Embryonic facial prominence (tissue), 1 donor: ENCODE data around the gene ZC3H18.
A peak's percentile ranks its signal among the peaks of the same experiment; 100 is the strongest.

Source experiments
- DNase-seq: peaks from one replicate; pipeline ENCODE4 v3.0.0-alpha.2; 2016; ENCODE audit errors: extremely low spot score

The ZC3H18 gene

GRCh38 chr16:88569985-88570690, at the start of gene ZC3H18:
ZC3H18 (plus strand) TSS chr16:88570403; CDS start chr16:88577124, 6,721 bp downstream.
- DNase-seq, result peak; percentile 92

DNA sequence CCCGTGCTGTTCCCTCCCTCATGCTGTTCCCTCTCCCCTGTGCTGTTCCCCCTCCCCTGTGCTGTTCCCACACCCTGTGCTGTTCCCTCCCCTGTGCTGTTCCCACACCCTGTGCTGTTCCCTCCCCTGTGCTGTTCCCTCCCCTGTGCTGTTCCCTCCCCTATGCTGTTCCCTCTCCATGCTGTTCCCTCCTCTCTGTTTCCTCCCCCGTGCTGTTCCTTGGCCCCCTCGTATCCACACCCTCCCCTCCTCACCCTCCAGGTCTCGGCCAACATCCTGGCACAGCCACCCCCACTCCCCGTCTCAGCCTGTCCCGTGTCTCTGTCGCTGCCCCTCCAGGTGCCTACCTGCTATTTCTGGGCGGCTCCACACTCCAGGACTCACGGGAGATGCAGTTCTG, 48.5 kb upstream of the ZC3H18 start:
- no peak for DNase-seq

- DNase-seq, result no peak
These were observed 47.8 kb upstream of the ZC3H18 start for GRCh38 chr16:88522276-88522949.

DNA sequence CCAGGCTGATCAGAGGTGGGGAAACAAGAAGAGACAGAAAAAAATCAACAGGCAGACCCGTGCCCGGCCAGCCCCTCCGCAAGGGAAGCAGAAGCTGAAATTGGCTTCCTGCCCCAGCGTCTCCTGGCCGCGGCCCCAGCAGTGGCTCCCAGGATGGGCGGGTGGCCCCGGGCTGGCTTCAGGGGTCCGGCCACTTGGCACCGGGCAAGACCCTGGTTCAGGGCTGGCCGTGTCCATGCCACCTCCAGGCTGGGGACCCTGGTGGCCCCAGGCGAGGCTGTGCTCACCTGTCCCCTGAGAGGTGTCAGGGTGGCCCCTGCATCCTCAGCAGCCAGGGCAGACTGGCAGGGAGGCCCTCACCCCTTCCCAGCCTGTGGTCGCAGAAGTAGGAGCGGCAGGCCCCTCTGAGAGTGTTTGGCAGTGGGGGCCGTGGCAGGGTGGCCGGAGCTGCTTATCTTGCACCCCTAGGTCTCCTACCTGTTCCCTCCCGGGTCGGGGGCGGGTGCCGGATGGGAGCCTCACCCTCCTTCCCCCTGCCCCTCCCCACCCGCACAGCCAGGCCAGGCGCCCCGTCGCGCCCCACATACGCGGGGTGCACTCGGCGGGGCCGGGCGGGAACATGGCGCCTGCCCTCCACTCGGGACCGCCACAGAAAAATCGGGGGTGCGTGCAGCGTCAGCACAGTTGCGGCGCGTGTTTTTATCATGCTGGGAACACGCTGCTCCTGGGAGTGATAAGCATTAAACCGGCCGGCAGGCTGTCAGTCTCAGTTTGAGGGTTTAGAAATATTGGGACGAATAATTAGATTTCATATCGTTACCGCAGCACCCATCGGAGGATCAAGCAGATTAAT, 46.7 kb upstream of the ZC3H18 start:
- DNase-seq, result no peak

DNA sequence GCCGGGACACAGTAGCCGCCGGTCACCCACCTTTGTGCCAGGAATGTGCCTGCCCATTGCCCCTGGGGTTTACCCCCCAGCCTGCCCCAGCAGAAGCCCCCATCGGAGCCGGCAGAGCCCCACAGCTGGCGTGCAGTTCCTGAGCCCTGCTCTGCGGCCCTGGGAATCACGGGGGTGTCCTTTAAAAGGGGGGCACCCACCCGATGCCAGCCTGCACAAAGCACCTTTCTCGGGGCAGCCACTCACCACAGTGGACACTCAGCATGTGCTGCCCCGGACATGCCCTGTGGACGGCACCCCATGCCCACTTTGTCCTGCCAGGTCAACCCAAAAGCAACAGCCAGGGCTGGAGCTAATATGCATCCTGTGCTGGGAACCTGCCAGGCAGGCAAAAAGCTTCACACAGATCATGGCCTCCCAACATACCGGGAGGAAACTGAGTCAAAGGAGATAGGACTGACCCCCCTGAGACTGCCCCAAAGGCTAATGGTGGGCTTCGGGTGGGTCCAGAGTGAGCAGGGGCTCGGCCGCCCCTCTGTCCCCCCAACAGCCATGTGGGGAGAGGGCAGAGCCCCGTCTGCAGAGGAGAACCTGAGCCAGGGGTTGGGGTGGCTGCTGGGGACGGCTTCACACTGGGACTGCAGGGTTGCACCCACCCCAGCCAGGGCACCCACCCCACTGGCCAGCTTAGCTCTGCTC, 45.8 kb upstream of the ZC3H18 start:
- DNase-seq, result no peak

- DNase-seq, result no peak
These were observed 45.1 kb upstream of the ZC3H18 start for GRCh38 chr16:88524973-88525662.

DNA sequence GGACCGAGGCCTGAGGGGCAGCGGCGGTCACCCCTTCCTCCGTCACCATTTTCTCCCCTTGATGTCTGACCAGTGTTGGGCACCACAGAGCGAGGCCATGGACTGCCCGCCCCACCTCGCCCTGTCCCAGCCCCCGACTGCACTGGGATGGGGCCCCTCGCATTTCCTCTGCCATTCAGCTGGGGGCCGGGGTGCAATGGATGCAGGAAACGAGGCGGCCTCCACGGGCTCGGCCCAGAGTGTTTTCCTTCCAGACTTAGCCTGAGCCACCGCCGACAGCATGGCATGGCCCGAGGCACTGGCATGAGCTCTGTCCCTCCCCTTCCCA, 44.6 kb upstream of the ZC3H18 start:
- no peak for DNase-seq

DNA sequence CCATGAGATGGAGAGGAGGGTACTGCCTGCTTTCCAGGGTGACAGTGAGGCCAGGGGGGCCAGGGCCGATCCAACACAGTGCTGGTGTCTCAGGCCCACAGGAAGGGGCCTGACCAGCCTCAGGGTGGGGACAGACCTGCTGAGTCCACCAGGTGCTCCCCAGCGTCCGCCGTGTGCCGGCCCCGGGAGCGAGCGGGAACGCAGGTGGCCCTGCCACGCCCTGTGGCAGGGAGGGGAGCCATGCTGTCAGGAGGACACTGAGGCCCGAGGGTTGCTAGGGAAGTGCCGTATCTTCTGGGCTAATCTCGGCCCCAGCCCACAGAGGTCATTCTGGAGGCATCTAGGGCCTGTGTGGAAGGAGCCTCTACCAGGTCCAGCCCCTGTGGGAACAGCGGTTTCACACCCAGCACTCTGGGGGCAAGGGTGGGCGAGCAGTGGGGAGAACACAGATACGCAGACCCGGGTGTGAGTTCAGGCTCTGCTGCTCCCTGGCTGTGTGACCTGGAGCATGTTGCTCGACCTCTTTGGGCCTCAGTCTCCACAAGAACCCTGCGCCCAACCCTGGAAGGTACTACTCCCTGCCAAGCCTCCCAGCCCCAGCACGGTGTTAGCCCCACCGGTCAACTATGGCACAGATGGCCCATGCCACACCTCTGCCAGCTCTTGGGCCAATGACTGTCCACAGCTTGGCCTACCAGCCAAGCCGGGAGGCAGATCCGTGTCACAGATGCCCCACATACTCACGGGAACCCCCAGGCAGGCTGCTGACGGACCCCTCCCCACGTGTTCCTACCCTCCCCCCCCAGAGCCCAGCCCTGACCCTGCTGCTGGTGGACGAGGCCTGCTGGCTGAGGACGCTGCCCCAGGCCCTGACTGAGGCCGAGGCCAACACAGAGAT, 43.9 kb upstream of the ZC3H18 start:
- no peak for DNase-seq

DNA sequence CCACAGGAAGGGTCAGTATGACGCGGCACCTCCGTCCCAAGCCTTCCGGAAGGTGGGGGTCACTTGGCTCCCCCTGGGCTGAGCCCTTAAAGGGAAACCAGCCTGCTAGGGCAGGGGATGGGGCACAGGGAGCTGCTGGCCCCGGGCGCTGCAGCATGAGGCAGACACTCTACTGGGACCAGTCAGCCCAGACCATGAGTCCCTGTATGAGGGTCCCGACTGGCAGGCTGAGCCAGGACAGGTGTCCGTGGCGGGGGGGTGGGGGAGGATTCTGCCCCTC, 43.4 kb upstream of the ZC3H18 start:
- DNase-seq, result no peak

DNA sequence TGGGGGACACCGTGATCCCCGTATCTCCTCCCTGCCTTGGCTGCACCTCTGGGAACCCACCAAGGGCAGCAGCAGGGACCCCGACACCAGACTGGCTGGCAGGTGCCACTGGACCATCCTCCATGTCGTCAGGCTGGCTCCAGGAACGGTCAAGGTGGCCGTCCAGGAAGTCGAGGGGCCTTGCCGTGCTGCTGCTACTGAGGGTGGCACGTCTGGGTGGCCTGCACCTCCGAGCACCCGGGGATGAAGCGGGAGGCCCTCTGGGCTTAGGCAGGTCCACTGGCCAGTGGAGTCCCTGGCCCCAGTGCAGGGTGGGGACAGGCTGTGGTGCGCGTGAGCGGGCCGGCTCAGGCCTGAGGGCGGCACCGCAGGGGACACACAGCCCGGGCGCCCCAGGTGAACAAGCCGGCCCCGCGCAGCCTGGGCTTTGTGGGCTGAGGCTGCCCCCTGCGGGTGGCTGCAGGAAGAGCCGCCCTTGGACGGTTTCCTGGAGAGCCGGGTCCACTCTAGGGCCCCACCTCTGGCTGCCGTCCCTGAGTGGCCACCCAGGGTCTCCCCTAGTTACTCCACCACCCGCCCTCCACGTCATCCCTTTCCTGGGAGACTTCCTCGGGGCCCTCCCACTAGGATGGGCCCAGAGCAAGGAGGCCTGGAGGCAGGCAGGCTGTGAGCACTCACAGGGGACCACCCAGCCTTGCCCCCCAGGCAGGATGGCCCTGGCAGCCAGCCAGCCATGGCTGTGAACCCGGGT, 42.8 kb upstream of the ZC3H18 start:
- DNase-seq, result no peak

DNA sequence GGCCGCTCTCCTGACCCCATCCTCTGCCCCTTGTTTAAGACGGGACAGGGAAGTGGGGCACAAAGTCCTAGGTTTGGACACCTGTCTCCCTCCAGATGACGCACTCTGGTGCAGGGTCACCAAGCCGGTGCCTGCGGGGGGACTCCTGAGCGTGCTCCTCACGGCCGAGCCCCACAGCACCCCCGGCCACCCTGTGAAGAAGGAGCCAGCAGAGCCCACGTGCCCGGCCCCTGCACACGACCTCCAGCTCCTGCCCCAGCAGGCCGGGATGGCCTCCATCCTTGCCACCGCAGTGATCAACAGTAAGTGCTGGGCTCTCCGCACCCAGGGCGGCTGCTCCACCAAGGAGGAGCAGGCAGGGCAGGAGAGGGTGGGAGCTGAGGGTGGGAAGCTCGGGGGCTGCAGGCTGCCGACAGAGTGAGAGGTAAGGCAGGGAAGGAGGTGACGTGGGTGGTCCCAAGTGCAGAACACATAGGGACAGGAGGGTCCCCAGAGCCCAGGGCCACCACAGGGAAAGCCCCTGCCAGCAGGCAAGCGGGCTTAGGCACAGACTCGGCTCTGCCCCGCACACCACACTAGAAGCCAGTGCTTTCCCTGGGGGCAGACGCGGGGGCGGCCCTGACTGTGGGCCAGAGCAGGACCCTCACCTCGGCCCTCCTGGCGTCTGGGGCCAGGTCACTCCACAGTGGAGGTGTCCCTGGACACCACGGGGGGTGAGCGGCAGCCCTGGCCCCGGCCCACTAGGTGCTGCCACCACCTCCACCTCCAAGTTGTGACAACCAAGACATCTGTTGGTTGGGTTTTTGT, 42.1 kb upstream of the ZC3H18 start:
- no peak for DNase-seq

- no peak for DNase-seq
These were observed 41.3 kb upstream of the ZC3H18 start for GRCh38 chr16:88528902-88529318.

DNA sequence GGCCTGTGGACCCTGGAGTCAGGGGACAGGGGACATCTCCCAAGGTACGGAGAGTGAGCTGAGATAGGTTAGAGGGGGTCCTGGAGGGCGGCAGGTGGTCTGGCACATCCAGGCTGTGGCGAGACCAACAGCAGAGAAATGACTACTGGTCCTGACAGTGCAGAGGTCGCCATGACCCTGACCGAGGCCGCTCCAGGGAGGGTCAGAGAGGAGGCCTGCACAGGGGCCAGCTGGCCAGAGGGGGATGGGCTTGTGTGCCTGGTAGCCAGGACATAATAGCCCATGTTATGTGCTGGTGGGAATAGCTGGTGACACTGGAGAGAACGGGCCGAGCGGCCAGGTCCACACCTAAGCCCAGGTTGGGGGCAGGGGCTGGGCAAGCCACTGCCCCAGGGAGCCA, 40.6 kb upstream of the ZC3H18 start:
- no peak for DNase-seq

GRCh38 chr16:88530051-88530857, 39.9 kb upstream of the ZC3H18 start:
- DNase-seq, result no peak

DNA sequence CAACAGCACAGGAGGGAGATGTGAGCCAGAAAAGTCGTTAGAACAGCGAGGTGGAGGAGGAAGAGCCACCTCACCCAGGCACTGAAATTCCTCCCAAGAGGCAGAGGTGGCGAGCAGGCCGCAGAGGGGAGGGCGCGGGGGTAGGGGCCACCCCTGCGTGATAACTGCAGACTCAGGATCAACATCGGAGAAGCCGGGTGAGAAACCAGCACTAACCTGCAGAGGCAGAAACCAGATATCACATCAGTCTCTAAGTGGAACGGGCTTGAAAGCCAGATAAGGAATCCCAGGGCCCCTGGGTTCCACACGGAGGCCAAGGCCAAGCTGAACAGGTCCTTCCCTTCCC, 39.4 kb upstream of the ZC3H18 start:
- DNase-seq, result no peak

DNA sequence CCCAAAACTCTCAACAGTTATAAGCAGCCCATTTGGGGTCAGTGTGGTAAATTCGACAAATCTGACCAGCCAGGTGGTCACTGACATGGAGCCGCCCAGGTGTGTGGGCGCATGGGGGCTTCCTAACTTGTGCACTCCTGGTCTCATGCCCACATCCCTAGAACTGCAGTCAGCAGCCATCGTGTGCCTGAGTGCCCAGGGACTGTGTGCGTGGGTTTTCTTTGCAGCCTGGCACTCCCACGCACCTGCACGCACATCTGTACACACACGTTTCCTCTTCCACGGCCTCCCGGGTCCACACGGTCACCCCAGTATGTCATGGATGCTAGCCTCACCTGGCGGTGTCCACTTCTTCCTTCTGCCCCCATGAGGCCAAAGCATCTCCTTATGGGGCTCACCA, 38.9 kb upstream of the ZC3H18 start:
- DNase-seq, result no peak

DNA sequence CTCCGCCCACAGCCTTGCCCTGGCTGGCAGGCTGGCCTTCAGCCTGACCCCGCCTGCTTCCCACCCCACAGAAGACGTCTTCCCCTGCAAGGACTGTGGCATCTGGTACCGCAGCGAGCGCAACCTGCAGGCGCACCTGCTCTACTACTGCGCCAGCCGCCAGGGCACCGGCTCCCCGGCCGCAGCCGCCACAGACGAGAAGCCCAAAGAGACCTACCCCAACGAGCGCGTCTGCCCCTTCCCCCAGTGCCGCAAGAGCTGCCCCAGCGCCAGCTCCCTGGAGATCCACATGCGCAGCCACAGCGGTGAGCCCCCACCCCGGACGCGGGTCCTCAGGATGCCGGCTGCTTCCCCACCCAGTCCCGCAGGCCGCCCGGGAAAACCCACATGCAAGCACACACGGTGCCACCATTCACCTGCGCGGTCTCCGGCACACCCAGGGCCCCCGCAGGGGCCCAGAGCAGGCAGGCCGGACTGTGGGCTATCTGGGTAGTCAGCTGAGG, 38.2 kb upstream of the ZC3H18 start:
- no peak for DNase-seq
